ENCODE results near the gene GNAT3. TPM values are rescaled to one million over a fixed set of nuclear protein-coding genes. Genes with fewer than 3 reads are reported as not detected.

Gene GNAT3
- total RNA-seq, 1 experiment from 2014 or later: not detected

DNA sequence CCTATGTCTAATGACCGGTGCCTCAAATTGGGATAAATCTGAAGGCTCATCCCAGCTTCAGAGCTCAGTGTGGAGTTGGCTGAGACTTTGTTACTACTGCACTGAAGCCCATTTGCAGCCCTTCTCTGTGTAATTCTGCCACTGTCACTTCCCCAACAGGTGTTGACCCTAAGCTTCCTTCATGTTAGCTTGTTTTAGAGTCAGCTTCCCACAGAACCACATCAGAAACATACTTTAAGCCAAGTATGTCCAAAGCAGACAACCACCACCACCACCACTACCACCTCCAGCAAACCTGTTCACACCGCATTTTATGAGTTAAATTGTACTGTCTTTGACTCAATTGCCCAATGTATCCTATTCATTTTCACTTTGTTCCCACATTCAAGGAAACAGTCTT is 25.2 kb upstream of the GNAT3 start:
- DNase-seq (ENCODE audit: unreplicated experiment): no peak
- intact Hi-C loops (cut with micrococcal nuclease): no loop called here
- no TSS peak for BruUV-seq (replicated peaks)
- ChIA-PET POLR2A (interaction anchor here (1.5 kb wide), 1 partner anchor 37 kb away, joined by 4 read pairs; no protein-coding TSS in a partner anchor), CTCF (no interaction called here)
- Mint-ChIP-seq H3K4me1 (ENCODE audit: insufficient read depth, unreplicated experiment) (peaks cover 16% of the 10 kb centered on the region), H3K27ac (ENCODE audit: low read depth, unreplicated experiment) (no peak overlapping the region), H3K27me3 (ENCODE audit: insufficient read depth, unreplicated experiment) (no peaks in the 10 kb centered on the region), H3K4me3 (ENCODE audit: unreplicated experiment) (no peak overlapping the region), H3K9me3 (ENCODE audit: unreplicated experiment) (no peaks in the 10 kb centered on the region), H3K36me3 (ENCODE audit: insufficient read depth, unreplicated experiment) (no peaks in the 10 kb centered on the region)
- TF ChIP-seq, protein P1, sequence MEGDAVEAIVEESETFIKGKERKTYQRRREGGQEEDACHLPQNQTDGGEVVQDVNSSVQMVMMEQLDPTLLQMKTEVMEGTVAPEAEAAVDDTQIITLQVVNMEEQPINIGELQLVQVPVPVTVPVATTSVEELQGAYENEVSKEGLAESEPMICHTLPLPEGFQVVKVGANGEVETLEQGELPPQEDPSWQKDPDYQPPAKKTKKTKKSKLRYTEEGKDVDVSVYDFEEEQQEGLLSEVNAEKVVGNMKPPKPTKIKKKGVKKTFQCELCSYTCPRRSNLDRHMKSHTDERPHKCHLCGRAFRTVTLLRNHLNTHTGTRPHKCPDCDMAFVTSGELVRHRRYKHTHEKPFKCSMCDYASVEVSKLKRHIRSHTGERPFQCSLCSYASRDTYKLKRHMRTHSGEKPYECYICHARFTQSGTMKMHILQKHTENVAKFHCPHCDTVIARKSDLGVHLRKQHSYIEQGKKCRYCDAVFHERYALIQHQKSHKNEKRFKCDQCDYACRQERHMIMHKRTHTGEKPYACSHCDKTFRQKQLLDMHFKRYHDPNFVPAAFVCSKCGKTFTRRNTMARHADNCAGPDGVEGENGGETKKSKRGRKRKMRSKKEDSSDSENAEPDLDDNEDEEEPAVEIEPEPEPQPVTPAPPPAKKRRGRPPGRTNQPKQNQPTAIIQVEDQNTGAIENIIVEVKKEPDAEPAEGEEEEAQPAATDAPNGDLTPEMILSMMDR (IDR thresholded peaks at IDR 0.05; ENCODE audit: unreplicated experiment): no peak

DNA sequence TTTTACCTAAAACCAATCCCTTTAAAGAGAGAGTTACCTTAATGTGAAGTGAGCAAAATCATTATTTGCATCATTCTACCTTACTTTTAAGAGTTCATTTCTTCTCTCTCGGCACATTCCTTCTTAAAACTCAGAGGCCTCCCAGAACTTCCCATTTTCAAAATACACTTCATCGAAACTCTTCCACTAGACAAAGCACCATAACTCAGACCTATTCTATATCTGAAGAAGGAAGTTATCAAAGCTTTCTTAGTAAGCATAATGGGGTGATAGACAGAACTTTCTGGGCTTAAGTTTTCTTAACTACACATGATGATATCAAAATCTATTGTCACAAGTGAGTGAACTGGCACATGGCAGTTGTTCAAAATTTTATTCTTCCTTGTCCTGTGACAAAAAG is 24.6 kb upstream of the GNAT3 start:
- BruUV-seq (replicated peaks): no TSS peak
- Mint-ChIP-seq H3K36me3 (ENCODE audit: insufficient read depth, unreplicated experiment) (no peaks in the 10 kb centered on the region), H3K9me3 (ENCODE audit: unreplicated experiment) (no peaks in the 10 kb centered on the region), H3K4me1 (ENCODE audit: insufficient read depth, unreplicated experiment) (peaks cover 11% of the 10 kb centered on the region), H3K27ac (ENCODE audit: low read depth, unreplicated experiment) (no peak overlapping the region), H3K4me3 (ENCODE audit: unreplicated experiment) (no peak overlapping the region), H3K27me3 (ENCODE audit: insufficient read depth, unreplicated experiment) (no peaks in the 10 kb centered on the region)
- TF ChIP-seq, protein P1 (IDR thresholded peaks at IDR 0.05; ENCODE audit: unreplicated experiment): no peak
- POLR2A ChIA-PET: interaction anchor here (1.5 kb wide), 1 partner anchor 37 kb away, joined by 4 read pairs; no protein-coding TSS in a partner anchor
- CTCF ChIA-PET: interaction anchor here (0.7 to 1.0 kb wide), 2 partner anchors 18 to 125 kb away, joined by 3 to 4 read pairs; no protein-coding TSS in a partner anchor
- no peak for DNase-seq (ENCODE audit: unreplicated experiment)
- intact Hi-C loops (cut with micrococcal nuclease): no loop called here

DNA sequence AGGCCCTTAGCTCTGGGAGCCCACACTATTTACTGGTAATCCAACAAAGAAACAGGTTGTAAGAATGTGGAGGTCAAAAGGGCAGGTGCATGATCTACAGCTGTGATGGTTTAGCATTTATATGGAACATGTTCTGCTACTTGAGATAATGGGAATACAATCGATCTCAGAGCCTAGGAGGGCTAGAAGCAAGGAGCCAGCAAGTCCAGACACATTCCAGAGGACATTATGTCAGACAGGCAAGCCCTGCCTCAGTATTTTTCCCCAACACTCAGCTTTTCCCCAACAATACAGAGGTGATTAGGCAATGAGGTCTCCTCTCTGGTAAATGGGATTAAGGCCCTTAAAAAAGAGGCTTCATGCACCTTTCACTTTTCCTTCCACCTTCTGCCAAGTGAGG is 21.4 kb upstream of the GNAT3 start:
- Mint-ChIP-seq H3K27ac (ENCODE audit: low read depth, unreplicated experiment) (peak overlapping the region; percentile 59), H3K4me3 (ENCODE audit: unreplicated experiment) (no peak overlapping the region), H3K9me3 (ENCODE audit: unreplicated experiment) (no peaks in the 10 kb centered on the region), H3K4me1 (ENCODE audit: insufficient read depth, unreplicated experiment) (peaks cover 11% of the 10 kb centered on the region), H3K36me3 (ENCODE audit: insufficient read depth, unreplicated experiment) (no peaks in the 10 kb centered on the region), H3K27me3 (ENCODE audit: insufficient read depth, unreplicated experiment) (no peaks in the 10 kb centered on the region)
- DNase-seq (ENCODE audit: unreplicated experiment): no peak
- no TSS peak for BruUV-seq (replicated peaks)
- ChIA-PET CTCF (interaction anchor here (1.0 to 1.9 kb wide), 2 partner anchors 11 to 93 kb away, joined by 3 to 7 read pairs; no protein-coding TSS in a partner anchor), POLR2A (interaction anchor here (1.0 to 2.0 kb wide), 3 partner anchors 9 to 50 kb away, joined by 3 to 5 read pairs (median 4); no protein-coding TSS in a partner anchor)
- TF ChIP-seq, protein P1 (IDR thresholded peaks at IDR 0.05; ENCODE audit: unreplicated experiment): no peak
- intact Hi-C loops (cut with micrococcal nuclease): no loop called here

DNA sequence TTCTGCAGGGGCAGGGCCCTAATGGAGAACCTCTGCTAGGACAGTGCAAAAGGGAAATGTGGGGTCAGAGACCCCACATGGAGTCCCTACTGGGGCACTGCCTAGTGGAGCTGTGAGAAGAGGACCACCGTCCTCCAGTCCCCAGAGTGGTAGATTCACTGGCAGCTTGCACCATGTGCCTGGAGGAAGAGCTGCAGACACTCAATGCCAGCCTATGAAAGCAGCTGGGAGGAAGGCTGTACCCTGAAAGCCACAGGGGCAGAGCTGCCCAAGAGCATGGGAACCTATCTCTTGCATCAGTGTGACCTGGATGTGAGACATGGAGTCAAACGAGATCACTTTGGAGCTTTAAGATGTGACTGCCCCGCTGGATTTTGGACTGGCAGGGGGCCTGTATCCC is 20.3 kb upstream of the GNAT3 start:
- BruUV-seq (replicated peaks): no TSS peak
- no peaks in the 10 kb centered on the region for H3K36me3 Mint-ChIP-seq (ENCODE audit: insufficient read depth, unreplicated experiment)
- H3K27ac Mint-ChIP-seq (ENCODE audit: low read depth, unreplicated experiment): no peak overlapping the region
- peaks cover 11% of the 10 kb centered on the region for H3K4me1 Mint-ChIP-seq (ENCODE audit: insufficient read depth, unreplicated experiment)
- no peaks in the 10 kb centered on the region for H3K27me3 Mint-ChIP-seq (ENCODE audit: insufficient read depth, unreplicated experiment)
- DNase-seq (ENCODE audit: unreplicated experiment): no peak
- H3K4me3 Mint-ChIP-seq (ENCODE audit: unreplicated experiment): no peak overlapping the region
- ChIA-PET CTCF (interaction anchor here (0.7 to 1.9 kb wide), 3 partner anchors 10 to 127 kb away, joined by 3 to 7 read pairs (median 3); no protein-coding TSS in a partner anchor), POLR2A (interaction anchor here (0.6 to 2.0 kb wide), 4 partner anchors 10 to 337 kb away, joined by 3 to 5 read pairs (median 4); no protein-coding TSS in a partner anchor)
- H3K9me3 Mint-ChIP-seq (ENCODE audit: unreplicated experiment): no peaks in the 10 kb centered on the region
- TF ChIP-seq, protein P1 (IDR thresholded peaks at IDR 0.05; ENCODE audit: unreplicated experiment): no peak
- intact Hi-C loops (cut with micrococcal nuclease): no loop called here
